Measurements from ENCODE around the gene GIMAP1. TPM values are rescaled to one million over a fixed set of nuclear protein-coding genes. Genes with fewer than 3 reads are reported as not detected.

Gene GIMAP1
- polyA plus RNA-seq, 1 donor (not counting 4 experiments of a cell fraction or from before 2014, with no cell fraction given): not detected

- H3K79me2 ChIP-seq (ENCODE audit: control insufficient read depth, insufficient read depth, low read length): no peaks in the 10 kb centered on the region
- H3K4me1 ChIP-seq (ENCODE audit: control insufficient read depth, extremely low read depth, insufficient read depth, low read length): peaks cover 4% of the 10 kb centered on the region
- H3K27ac ChIP-seq (ENCODE audit: control insufficient read depth, insufficient read depth, low read length): no peak overlapping the region
- dilution Hi-C loops (cut with MboI; ENCODE audit: extremely low pct_ligation_motif_present, low sequenced_read_pairs): no loop called here
- H3K9me3 ChIP-seq (ENCODE audit: control insufficient read depth, low read depth, low read length): no peaks in the 10 kb centered on the region
- no peaks in the 10 kb centered on the region for H3K27me3 ChIP-seq (ENCODE audit: control insufficient read depth, extremely low read depth, insufficient read depth, low read length)
- H3K36me3 ChIP-seq (ENCODE audit: control insufficient read depth in 2 of 2, extremely low read depth in 1 of 2, insufficient read depth in 2 of 2, low read length in 2 of 2): no peaks in the 10 kb centered on the region
- no peak overlapping the region for H2AFZ ChIP-seq (ENCODE audit: control insufficient read depth, low read length)
- H3K9ac ChIP-seq (ENCODE audit: control insufficient read depth, extremely low read depth, insufficient read depth, low read length): no peak overlapping the region
- H3K4me3 ChIP-seq (ENCODE audit: control insufficient read depth in 2 of 3, extremely low read depth in 1 of 3, insufficient read depth in 2 of 3, low read depth in 1 of 3, low read length in 3 of 3): no peak overlapping the region
- no peak for TF ChIP-seq EZH2 (IDR thresholded peaks at IDR 0.05; ENCODE audit: low read length)
- TF ChIP-seq, protein P1, sequence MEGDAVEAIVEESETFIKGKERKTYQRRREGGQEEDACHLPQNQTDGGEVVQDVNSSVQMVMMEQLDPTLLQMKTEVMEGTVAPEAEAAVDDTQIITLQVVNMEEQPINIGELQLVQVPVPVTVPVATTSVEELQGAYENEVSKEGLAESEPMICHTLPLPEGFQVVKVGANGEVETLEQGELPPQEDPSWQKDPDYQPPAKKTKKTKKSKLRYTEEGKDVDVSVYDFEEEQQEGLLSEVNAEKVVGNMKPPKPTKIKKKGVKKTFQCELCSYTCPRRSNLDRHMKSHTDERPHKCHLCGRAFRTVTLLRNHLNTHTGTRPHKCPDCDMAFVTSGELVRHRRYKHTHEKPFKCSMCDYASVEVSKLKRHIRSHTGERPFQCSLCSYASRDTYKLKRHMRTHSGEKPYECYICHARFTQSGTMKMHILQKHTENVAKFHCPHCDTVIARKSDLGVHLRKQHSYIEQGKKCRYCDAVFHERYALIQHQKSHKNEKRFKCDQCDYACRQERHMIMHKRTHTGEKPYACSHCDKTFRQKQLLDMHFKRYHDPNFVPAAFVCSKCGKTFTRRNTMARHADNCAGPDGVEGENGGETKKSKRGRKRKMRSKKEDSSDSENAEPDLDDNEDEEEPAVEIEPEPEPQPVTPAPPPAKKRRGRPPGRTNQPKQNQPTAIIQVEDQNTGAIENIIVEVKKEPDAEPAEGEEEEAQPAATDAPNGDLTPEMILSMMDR (optimal IDR thresholded peaks at IDR 0.05 in 1 of 3, IDR thresholded peaks at IDR 0.05 in 1 of 3, conservative IDR thresholded peaks at IDR 0.05 in 1 of 3; ENCODE audit: extremely low read depth in 1 of 3, insufficient read depth in 2 of 3, low read length in 3 of 3): no peak
- H3K4me2 ChIP-seq (ENCODE audit: control insufficient read depth, extremely low read depth, insufficient read depth, low read depth, low read length): no peak overlapping the region
- H4K20me1 ChIP-seq (ENCODE audit: control insufficient read depth, extremely low read depth, insufficient read depth, low read length): no peaks in the 10 kb centered on the region
- H3K9me1 ChIP-seq (ENCODE audit: control insufficient read depth, extremely low read depth, insufficient read depth, low read length): no peaks in the 10 kb centered on the region
- DNase-seq (ENCODE audit: low read depth, low spot score) (no peak), FAIRE-seq (no peak)
Measured at GRCh38 chr7:150688630-150689029, 27.8 kb upstream of the GIMAP1 start.

- H3K9me3 ChIP-seq (ENCODE audit: control insufficient read depth, low read depth, low read length): no peaks in the 10 kb centered on the region
- H3K27me3 ChIP-seq (ENCODE audit: control insufficient read depth, extremely low read depth, insufficient read depth, low read length): no peaks in the 10 kb centered on the region
- no peaks in the 10 kb centered on the region for H3K79me2 ChIP-seq (ENCODE audit: control insufficient read depth, insufficient read depth, low read length)
- no peak overlapping the region for H3K4me3 ChIP-seq (ENCODE audit: control insufficient read depth in 2 of 3, extremely low read depth in 1 of 3, insufficient read depth in 2 of 3, low read depth in 1 of 3, low read length in 3 of 3)
- no peak overlapping the region for H3K27ac ChIP-seq (ENCODE audit: control insufficient read depth, insufficient read depth, low read length)
- DNase-seq (ENCODE audit: low read depth, low spot score) (no peak), FAIRE-seq (no peak)
- no peaks in the 10 kb centered on the region for H3K9me1 ChIP-seq (ENCODE audit: control insufficient read depth, extremely low read depth, insufficient read depth, low read length)
- H3K4me2 ChIP-seq (ENCODE audit: control insufficient read depth, extremely low read depth, insufficient read depth, low read depth, low read length): no peak overlapping the region
- no peaks in the 10 kb centered on the region for H3K4me1 ChIP-seq (ENCODE audit: control insufficient read depth, extremely low read depth, insufficient read depth, low read length)
- no peaks in the 10 kb centered on the region for H4K20me1 ChIP-seq (ENCODE audit: control insufficient read depth, extremely low read depth, insufficient read depth, low read length)
- no peak for TF ChIP-seq EZH2 (IDR thresholded peaks at IDR 0.05; ENCODE audit: low read length)
- TF ChIP-seq, protein P1 (optimal IDR thresholded peaks at IDR 0.05 in 1 of 3, IDR thresholded peaks at IDR 0.05 in 1 of 3, conservative IDR thresholded peaks at IDR 0.05 in 1 of 3; ENCODE audit: extremely low read depth in 1 of 3, insufficient read depth in 2 of 3, low read length in 3 of 3): no peak
- dilution Hi-C loops (cut with MboI; ENCODE audit: extremely low pct_ligation_motif_present, low sequenced_read_pairs): no loop called here
- no peak overlapping the region for H3K9ac ChIP-seq (ENCODE audit: control insufficient read depth, extremely low read depth, insufficient read depth, low read length)
- no peaks in the 10 kb centered on the region for H3K36me3 ChIP-seq (ENCODE audit: control insufficient read depth in 2 of 2, extremely low read depth in 1 of 2, insufficient read depth in 2 of 2, low read length in 2 of 2)
- no peak overlapping the region for H2AFZ ChIP-seq (ENCODE audit: control insufficient read depth, low read length)
Measured at GRCh38 chr7:150695654-150696053, 20.8 kb upstream of the GIMAP1 start.

Data from keratinocyte (primary cell).